Subcutaneous abdominal adipose tissue (tissue), 5 donors: Measurements from ENCODE around the gene XKR8.
A peak's percentile ranks its signal among the peaks of the same experiment; 100 is the strongest.
"Not testable (repeated sequence)": the region's sequence is repeated elsewhere in the genome, so short reads cannot be mapped to it uniquely, and the experiment has no call there.

ENCODE experiments used
- H3K27ac ChIP-seq: one replicate; pipeline ENCODE4 v1.7.0; 2013; ENCODE audit warnings: low read depth, mild to moderate bottlenecking, inconsistent platforms, low read length, moderate library complexity
- H3K27me3 ChIP-seq, 5 donors: one replicate each; pipeline ENCODE4 v1.7.0; 2013; ENCODE audit warnings: low read length in 5 of 5, inconsistent platforms in 1 of 5; ENCODE audit not compliant: control insufficient read depth in 5 of 5, insufficient read depth in 4 of 5
- H3K36me3 ChIP-seq, 5 donors: one replicate each; pipeline ENCODE4 v1.7.0; 2013; ENCODE audit warnings: low read length in 5 of 5; ENCODE audit not compliant: control insufficient read depth in 5 of 5, insufficient read depth in 5 of 5
- H3K4me1 ChIP-seq, 5 donors: one replicate each; pipeline ENCODE4 v1.7.0; 2013; ENCODE audit warnings: low read length in 5 of 5, mild to moderate bottlenecking in 3 of 5, moderate library complexity in 1 of 5; ENCODE audit not compliant: control insufficient read depth in 5 of 5, insufficient read depth in 5 of 5
- H3K4me3 ChIP-seq, 5 donors: one replicate each; pipeline ENCODE4 v1.7.0; 2013; ENCODE audit warnings: low read length in 5 of 5, low read depth in 1 of 5
- H3K9ac ChIP-seq, 5 donors: one replicate each; pipeline ENCODE4 v1.7.0; 2013; ENCODE audit warnings: low read length in 5 of 5, mild to moderate bottlenecking in 4 of 5, moderate library complexity in 3 of 5
- H3K9me3 ChIP-seq, 5 donors: one replicate each; pipeline ENCODE4 v1.7.0; 2013; ENCODE audit warnings: low read length in 5 of 5; ENCODE audit not compliant: control insufficient read depth in 5 of 5
- donor health status: healthy.
- donor health status: healthy.
- donor health status: healthy.
- donor health status: healthy.
- donor health status: healthy.

Gene XKR8

DNA sequence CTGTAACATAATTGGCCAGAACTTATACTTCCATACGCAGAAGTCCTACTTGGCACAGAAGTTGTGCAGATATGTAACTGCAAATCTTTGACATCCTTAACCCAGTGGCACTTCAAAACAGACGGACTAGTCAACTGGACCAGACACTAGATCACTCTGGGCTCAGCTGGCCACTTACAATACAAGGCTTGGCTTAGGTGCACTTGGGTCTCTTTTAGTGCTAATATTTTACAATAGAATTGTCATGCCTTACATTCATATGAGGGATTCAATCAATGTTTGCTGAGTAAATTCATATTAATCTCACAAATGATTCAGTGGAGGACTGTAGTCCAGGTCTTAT lies 20.1 kb downstream of the XKR8 start:
- Histone ChIP-seq H3K4me1 (peaks cover 0 to 18% (median 7%) of the 10 kb centered on the region in 5 donors), H3K27me3 (no peaks in the 10 kb centered on the region), H3K36me3 (peaks cover 5 to 13% (median 7%) of the 10 kb centered on the region in 5 donors), H3K9me3 (no peaks in the 10 kb centered on the region), H3K27ac (no peak overlapping the region), H3K9ac (no peak overlapping the region), H3K4me3 (no peak overlapping the region)

DNA sequence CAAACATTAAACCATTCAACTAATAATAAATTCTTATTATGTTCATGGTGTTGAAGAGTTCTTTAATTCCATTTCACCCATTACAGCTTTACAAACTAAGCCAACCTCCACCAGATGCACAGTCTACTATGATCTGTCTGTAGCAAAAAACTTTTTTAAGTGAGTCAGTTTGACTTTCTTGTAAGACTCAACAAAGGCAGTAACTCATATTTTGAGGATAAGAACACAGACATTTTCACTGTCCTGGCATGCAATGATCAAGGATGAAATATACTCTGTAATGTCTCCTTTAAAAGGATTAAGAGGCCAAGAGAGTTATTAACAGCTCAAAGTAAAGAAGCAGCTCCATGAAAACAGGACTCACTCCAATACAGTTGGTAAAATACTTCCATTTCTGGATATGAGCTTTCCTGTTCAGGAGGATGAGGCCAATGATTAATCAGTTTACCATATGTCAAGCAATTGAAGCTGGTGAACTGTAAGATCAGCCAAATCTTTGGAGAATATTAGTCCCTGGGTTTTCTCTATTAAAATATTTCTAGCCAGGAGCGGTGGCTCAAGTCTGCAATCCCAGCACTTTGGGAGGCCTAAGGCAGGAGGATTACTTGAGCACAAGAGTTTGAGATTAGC lies 20.6 kb downstream of the XKR8 start:
- Histone ChIP-seq H3K4me3 (no peak overlapping the region), H3K4me1 (peaks cover 0 to 18% (median 7%) of the 10 kb centered on the region in 5 donors), H3K36me3 (peaks cover 5 to 12% (median 7%) of the 10 kb centered on the region in 5 donors), H3K9me3 (no peaks in the 10 kb centered on the region), H3K27ac (no peak overlapping the region), H3K9ac (no peak overlapping the region), H3K27me3 (no peaks in the 10 kb centered on the region)

DNA sequence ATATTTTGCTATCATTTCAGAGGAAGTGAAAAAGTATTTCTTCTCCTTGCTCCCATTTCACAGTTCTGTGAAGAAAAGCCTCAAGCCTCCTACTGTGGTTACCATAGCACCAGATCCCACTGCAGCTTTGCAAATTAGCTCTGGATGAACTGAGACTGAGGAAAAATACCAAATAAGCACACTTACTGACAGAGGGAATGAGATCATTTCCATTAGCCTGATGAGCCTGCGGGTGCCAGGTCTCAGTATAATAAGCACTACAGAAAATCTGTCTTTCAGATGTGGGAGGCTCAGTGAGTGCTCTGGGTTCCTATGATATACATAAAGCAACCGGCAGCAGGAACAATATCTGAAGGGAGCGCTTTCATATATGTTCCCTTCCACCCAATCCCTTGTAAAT lies 21.4 kb downstream of the XKR8 start:
- Histone ChIP-seq H3K27me3 (no peaks in the 10 kb centered on the region), H3K4me3 (no peak overlapping the region), H3K9ac (peak overlapping the region in 1 of 5 donors; percentile 7), H3K9me3 (no peaks in the 10 kb centered on the region), H3K4me1 (peaks cover 0 to 18% (median 7%) of the 10 kb centered on the region in 5 donors), H3K36me3 (peaks cover 5 to 16% (median 7%) of the 10 kb centered on the region in 5 donors), H3K27ac (no peak overlapping the region)

DNA sequence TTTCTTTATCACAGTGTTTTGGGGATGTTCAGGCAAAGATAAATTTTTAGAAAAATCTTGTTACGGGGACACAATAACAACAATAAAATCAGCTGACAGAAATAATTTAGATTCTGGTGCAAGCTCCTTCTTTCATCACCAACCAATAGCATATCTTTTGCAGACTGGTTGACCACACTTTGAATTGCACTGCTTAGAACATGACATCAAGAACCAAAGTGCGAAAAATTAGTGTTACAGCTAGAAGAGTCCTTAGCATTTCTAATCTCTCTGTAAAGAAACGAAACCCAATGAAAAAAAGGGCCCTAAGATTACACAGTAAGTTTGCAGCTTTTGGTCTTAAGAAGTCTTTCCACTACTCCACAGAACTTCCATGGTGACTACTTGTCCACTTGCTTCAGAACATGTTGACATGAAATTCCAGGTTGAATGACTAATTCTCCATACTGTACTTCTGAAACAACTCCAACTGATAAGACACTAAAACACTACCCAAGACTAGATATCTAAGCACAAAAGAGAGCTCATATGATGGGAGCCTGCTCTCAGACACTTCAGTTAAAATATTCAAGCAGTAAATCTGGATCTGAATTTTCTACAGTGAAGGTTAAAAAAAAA lies 31.3 kb downstream of the XKR8 start:
- Histone ChIP-seq H3K27ac (no peak overlapping the region), H3K4me3 (no peak overlapping the region), H3K36me3 (peaks cover 45 to 61% (median 51%) of the 10 kb centered on the region in 5 donors), H3K27me3 (no peaks in the 10 kb centered on the region), H3K9ac (no peak overlapping the region), H3K9me3 (no peaks in the 10 kb centered on the region), H3K4me1 (peaks cover 0 to 21% (median 3%) of the 10 kb centered on the region in 5 donors)

DNA sequence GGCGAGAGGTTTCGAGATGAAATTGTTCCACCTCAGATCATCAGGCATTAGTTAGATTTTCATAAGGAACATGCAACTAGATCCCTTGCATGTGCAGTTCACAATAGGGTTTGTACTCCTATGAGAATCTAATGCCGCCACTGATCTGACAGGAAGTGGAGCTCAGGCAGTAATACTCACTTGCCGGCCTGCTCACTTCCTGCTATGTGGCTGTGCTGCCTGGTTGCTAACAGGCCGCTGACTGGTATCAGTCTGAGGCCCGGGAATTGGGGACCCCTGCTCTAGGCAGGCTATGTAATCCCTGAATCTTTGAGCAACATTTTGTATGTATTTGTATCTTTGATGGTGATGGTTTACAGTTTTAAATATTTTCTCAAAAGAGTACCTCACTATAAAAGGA lies 32.5 kb downstream of the XKR8 start:
- Histone ChIP-seq H3K4me1 (peaks cover 0 to 21% (median 3%) of the 10 kb centered on the region in 5 donors), H3K9me3 (no peaks in the 10 kb centered on the region), H3K27ac (no peak overlapping the region), H3K36me3 (peaks cover 54 to 69% (median 60%) of the 10 kb centered on the region in 5 donors), H3K9ac (peak overlapping the region in 1 of 5 donors; percentile 12), H3K4me3 (no peak overlapping the region), H3K27me3 (no peaks in the 10 kb centered on the region)

DNA sequence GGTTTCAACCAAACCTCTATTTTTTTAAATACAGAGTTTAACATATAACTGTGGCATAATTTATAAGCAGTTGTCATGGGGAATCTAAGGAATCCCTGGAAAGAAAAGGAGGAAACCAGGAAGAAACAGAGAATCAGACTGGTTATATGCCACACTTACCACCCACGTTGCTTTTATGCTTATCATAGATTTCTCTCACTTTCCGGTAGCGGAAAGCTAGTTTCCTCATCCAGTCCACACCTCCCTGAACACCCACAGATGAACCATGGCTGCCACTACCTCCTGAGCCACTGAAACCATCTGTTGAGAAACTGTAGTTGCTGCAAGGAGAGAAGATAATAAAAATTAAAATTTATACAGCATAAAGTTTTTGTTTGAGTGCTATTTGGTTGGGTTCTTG lies 33.5 kb downstream of the XKR8 start:
- Histone ChIP-seq H3K9me3 (no peaks in the 10 kb centered on the region), H3K4me3 (no peak overlapping the region), H3K27ac (no peak overlapping the region), H3K4me1 (peaks cover 0 to 21% (median 3%) of the 10 kb centered on the region in 5 donors), H3K36me3 (peaks cover 56 to 70% (median 67%) of the 10 kb centered on the region in 5 donors), H3K27me3 (no peaks in the 10 kb centered on the region), H3K9ac (peak overlapping the region in 1 of 5 donors; percentile 4)

DNA sequence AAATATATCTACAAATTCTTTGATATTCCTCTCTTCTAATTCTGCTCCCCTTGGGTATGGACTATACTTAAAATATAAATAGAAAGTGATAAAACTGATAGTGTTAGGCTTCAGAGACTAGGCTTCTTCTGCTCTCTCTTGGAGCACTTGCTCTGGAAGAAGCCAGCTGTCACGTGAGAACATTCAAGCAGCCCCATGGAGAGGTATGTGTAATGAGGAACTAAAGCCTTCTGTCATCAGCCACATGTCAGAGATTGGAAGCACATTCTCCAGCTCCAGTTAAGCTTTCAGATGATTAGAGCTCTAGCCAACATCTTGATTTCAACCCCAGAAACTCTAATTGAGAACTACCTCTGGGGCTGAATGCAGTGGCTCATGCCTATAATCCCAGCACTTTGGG lies 34.3 kb downstream of the XKR8 start:
- Histone ChIP-seq H3K4me3 (no peak overlapping the region), H3K36me3 (peaks cover 52 to 70% (median 62%) of the 10 kb centered on the region in 5 donors), H3K9ac (no peak overlapping the region), H3K27ac (no peak overlapping the region), H3K27me3 (no peaks in the 10 kb centered on the region), H3K4me1 (peaks cover 0 to 21% (median 3%) of the 10 kb centered on the region in 5 donors), H3K9me3 (no peaks in the 10 kb centered on the region)

DNA sequence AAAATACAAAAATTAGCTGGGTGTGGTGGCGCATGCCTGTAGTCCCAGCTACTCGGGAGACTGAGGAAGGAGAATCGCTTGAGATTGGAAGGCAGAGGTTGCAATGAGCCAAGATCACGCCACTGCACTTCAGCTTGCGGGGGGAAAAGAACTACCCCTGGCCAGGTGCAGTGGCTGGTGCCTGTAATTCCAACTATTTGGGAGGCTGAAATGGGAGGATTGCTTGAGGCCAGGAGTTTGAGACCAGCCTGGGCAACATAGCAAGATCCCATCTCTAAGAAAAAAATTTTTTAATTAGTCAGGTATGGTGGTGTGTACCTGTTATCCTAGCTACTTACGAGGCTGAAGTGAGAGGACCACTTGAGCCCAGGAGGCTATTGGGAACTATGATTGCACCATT lies 34.8 kb downstream of the XKR8 start:
- H3K9me3 ChIP-seq, H3K9ac ChIP-seq, H3K4me3 ChIP-seq, H3K27ac ChIP-seq, H3K27me3 ChIP-seq: not testable (repeated sequence)
- Histone ChIP-seq H3K4me1 (peaks cover 0 to 21% (median 3%) of the 10 kb centered on the region in 5 donors), H3K36me3 (peaks cover 50 to 69% (median 61%) of the 10 kb centered on the region in 5 donors)

DNA sequence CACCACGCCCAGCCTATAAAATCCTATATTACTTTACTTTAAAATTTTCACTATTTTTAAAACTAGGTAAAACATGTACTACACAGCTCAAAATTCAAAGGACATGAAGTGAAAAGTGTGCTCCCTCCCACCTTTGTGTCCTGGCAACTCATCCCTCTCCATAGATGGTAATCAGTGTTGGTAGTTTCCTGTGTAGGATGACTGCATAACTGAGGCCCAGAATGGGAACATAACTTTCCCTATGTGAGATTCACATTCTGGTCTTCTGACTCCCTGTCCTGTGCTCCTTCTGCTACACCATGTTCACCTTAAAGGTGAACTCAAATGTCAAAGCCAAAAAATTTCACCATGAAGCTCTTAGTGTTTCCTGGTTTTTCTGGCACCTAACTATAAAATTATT lies 39.3 kb downstream of the XKR8 start:
- peaks cover 36 to 60% (median 45%) of the 10 kb centered on the region in 5 donors for H3K36me3 ChIP-seq
- H3K27me3 ChIP-seq: no peaks in the 10 kb centered on the region
- H3K27ac ChIP-seq: no peak overlapping the region
- peaks cover 0 to 2% (median 0%) of the 10 kb centered on the region in 5 donors for H3K4me1 ChIP-seq
- no peaks in the 10 kb centered on the region for H3K9me3 ChIP-seq
- no peak overlapping the region for H3K4me3 ChIP-seq
- H3K9ac ChIP-seq: no peak overlapping the region

DNA sequence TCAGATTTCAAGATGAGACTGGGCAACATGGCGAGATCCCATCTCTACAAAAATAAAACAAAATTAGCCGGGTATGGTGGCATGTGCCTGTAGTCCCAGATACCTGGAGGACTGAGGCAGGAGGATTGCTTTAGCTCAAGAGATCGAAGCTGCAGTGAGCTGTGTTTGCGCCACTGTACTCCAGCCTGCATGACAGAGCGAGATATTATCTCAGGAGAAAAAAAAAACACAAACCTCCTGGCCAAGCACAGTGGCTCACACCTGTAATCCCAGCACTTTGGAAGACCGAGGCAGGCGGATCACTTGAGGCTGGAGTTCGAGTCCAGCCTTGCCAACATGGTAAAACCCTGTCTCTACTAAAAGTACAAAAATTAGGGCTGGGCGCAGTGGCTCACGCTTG lies 42.8 kb downstream of the XKR8 start:
- no peak overlapping the region for H3K4me3 ChIP-seq
- H3K36me3 ChIP-seq: peaks cover 26 to 48% (median 35%) of the 10 kb centered on the region in 5 donors
- no peaks in the 10 kb centered on the region for H3K9me3 ChIP-seq
- H3K27me3 ChIP-seq: no peaks in the 10 kb centered on the region
- peaks cover 0 to 3% (median 0%) of the 10 kb centered on the region in 5 donors for H3K4me1 ChIP-seq
- no peak overlapping the region for H3K27ac ChIP-seq
- no peak overlapping the region for H3K9ac ChIP-seq
